Gastroesophageal sphincter (tissue), 4 donors: ENCODE measurements around the gene NKX2-1. TPM values are rescaled to one million over a fixed set of nuclear protein-coding genes. Genes with fewer than 3 reads are reported as not detected.

Experiments
- ATAC-seq: fragments of 150-250 bp; one replicate; pipeline ENCODE4 v1.9.1; 2016; ENCODE audit warnings: mild to moderate bottlenecking, moderate library complexity
- H3K27ac ChIP-seq, 4 donors: fragments of 200-600 bp; sonication (generic) in 3 of 4; 1 replicate in 3 of 4; 2 replicates in 1 of 4; pipeline ENCODE4 v1.5.1; 2016 to 2019
- H3K27me3 ChIP-seq: fragments of 200-600 bp; sonication (generic); one replicate; pipeline ENCODE4 v1.5.1; 2019
- H3K36me3 ChIP-seq, 2 donors: fragments of 200-600 bp; sonication (generic); one replicate each; pipeline ENCODE4 v1.5.1; 2019; ENCODE audit warnings: control low read depth in 1 of 2
- H3K4me1 ChIP-seq, 3 donors: fragments of 200-600 bp; sonication (generic); 1 replicate in 2 of 3; 2 replicates in 1 of 3; pipeline ENCODE4 v1.5.1; 2016 to 2019; ENCODE audit warnings: control low read depth in 2 of 3
- H3K4me3 ChIP-seq, 2 donors: fragments of 200-600 bp; sonication (generic); one replicate each; pipeline ENCODE4 v1.5.1; 2019; ENCODE audit warnings: mild to moderate bottlenecking in 1 of 2, moderate library complexity in 1 of 2
- H3K9me3 ChIP-seq, 3 donors: fragments of 200-600 bp; sonication (generic); one replicate each; pipeline ENCODE4 v1.5.1; 2017 to 2019; ENCODE audit warnings: control low read depth in 2 of 3
- EP300 ChIP-seq: sonication (generic); formaldehyde crosslinking; IDR thresholded peaks from one replicate; pipeline ENCODE4 v1.6.1; 2017; ENCODE audit warnings: antibody characterized with exemption, mild to moderate bottlenecking
- POLR2A ChIP-seq, 2 donors: fragments of 450-650 bp; IDR thresholded peaks; one replicate each; pipeline ENCODE4 v1.6.1; 2017; ENCODE audit warnings: antibody characterized with exemption in 2 of 2, mild to moderate bottlenecking in 2 of 2, moderate library complexity in 1 of 2
- POLR2AphosphoS5 ChIP-seq: sonication (generic); formaldehyde crosslinking; IDR thresholded peaks from one replicate; pipeline ENCODE4 v1.6.1; 2017; ENCODE audit warnings: antibody characterized with exemption
- WGBS, 2 donors: methylation state at CpG; one replicate each; pipeline ENCODE4 v1.1.5; 2018; ENCODE audit warnings: low coverage in 1 of 2; 5-methylcytosine and 5-hydroxymethylcytosine counted together
- total RNA-seq, 4 donors: library from RNA; depleted of rRNA; stranded (reverse); fragments of >200 nt; gene quantifications; one replicate each; pipeline ENCODE4 v1.1.0, GENCODE V29; 2016
- TF ChIP-seq, protein P1 (sequence below), 4 experiments: fragments of 200-600 bp in 2 of 4; fragments of 450-650 bp in 2 of 4; sonication (generic) in 1 of 4; IDR thresholded peaks; one replicate each; pipeline ENCODE4 v1.5.1; 2017 to 2019; ENCODE audit warnings: antibody characterized with exemption in 4 of 4, mild to moderate bottlenecking in 2 of 4, moderate library complexity in 2 of 4

NKX2-1 gene
- total RNA-seq, 4 donors from 2014 or later, result not detected

DNA sequence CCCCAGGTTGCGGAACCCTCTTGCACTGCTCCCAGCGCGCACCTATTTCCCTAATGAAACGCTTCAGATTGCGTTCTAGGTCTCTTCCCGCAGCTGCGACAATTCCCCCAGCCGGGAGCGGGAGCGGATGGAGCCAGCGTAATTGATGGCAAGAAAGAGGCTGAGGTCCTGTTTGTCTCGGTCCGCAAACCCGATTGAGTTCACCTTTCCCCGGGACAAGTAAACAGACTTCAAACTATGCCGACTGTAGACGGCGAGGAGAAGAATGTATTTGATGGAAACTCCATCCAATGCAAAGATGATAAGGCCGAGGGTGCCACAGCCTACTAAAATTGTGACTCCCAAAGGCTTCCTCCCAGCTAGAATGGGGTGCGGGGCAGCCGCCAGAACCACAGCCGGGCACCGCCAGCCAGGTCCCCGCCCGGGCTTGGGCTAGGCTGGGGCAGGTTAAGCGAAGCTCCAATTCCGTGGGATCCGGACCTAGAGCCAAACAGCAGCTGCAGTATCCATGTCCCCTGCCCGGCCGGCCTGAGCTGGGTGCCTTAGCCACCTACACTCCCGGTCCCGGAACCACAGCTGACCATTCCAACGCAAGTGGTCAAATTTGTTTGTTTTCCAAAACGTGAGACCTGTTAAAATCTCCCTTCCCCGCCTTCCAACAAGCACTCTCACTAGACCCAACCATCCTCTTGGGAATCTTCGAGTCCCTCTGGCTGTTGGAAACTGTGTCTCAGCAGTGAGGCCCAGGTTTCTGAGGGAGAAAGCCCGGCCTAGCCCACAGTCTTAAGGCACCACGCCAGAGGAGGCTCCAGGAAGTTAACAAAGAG is 5.5 kb downstream of the NKX2-1 start:
- Histone ChIP-seq H3K4me1 (peaks cover 0 to 25% (median 9%) of the 10 kb centered on the region in 3 donors), H3K36me3 (no peaks in the 10 kb centered on the region), H3K9me3 (no peaks in the 10 kb centered on the region), H3K27me3 (peaks cover 99% of the 10 kb centered on the region), H3K4me3 (no peak overlapping the region), H3K27ac (no peak overlapping the region)
- no peak for ATAC-seq
- TF ChIP-seq POLR2AphosphoS5 (no peak), EP300 (no peak), POLR2A (IDR thresholded peaks at IDR 0.05) (no peak)
- TF ChIP-seq, protein P1, sequence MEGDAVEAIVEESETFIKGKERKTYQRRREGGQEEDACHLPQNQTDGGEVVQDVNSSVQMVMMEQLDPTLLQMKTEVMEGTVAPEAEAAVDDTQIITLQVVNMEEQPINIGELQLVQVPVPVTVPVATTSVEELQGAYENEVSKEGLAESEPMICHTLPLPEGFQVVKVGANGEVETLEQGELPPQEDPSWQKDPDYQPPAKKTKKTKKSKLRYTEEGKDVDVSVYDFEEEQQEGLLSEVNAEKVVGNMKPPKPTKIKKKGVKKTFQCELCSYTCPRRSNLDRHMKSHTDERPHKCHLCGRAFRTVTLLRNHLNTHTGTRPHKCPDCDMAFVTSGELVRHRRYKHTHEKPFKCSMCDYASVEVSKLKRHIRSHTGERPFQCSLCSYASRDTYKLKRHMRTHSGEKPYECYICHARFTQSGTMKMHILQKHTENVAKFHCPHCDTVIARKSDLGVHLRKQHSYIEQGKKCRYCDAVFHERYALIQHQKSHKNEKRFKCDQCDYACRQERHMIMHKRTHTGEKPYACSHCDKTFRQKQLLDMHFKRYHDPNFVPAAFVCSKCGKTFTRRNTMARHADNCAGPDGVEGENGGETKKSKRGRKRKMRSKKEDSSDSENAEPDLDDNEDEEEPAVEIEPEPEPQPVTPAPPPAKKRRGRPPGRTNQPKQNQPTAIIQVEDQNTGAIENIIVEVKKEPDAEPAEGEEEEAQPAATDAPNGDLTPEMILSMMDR (IDR thresholded peaks at IDR 0.05), result no peak
- WGBS, 2 donors, result 0 to 2% methylated on average over 7 to 9 of the region's 38 CpGs

DNA sequence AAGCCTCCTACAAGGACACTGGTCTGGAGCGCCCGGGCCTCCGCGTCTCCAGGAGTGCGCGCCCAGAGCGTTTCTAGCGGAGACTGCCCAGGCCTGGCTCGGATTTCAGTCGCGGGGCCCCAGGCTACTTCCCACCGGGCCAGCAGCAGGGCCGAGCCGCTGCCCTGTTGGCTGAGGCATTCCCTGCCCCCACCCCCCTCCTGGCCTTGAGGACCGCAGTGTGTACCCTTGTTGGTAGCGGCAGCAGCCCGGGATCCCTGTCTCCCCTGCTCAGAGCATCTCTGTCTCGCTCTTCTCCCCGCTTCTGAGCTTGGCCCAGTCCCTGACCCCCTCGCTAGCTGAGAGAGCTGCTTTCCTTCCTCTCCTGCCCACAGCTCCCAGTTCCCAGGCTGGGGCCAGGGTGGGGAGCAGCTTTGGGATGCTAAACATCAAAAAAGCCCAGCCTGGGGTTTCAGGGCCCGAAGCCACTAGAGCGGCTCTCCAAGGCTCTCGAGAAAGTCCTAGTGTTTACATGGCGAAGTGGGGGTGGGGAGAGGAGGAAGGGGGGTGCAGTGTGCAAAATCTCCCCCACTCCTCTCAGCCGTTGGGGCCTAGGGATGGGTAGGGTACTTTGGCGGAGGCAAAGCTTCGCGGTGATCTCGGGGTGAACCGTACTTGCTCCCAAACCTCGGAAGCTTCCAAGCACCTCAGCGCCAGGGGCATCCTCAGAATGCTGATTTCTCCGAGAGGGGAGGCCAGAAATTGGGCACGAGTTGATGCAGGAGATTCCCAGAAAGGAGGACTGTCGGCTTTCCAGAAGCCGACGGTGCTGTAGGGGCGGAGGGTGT is 6.4 kb downstream of the NKX2-1 start:
- ATAC-seq, result no peak
- peaks cover 99% of the 10 kb centered on the region for H3K27me3 ChIP-seq
- no peak overlapping the region for H3K4me3 ChIP-seq
- WGBS, 2 donors, result 0% methylated on average over 3 of the region's 38 CpGs; no CpG with 5 or more reads in 1 of the 2 donors
- TF ChIP-seq POLR2AphosphoS5, result no peak
- TF ChIP-seq, protein P1 (IDR thresholded peaks at IDR 0.05), result no peak
- TF ChIP-seq EP300, result no peak
- no peak for TF ChIP-seq POLR2A (IDR thresholded peaks at IDR 0.05)
- no peaks in the 10 kb centered on the region for H3K9me3 ChIP-seq
- H3K27ac ChIP-seq, result no peak overlapping the region
- no peaks in the 10 kb centered on the region for H3K36me3 ChIP-seq
- peaks cover 0 to 18% (median under 1%) of the 10 kb centered on the region in 3 donors for H3K4me1 ChIP-seq

DNA sequence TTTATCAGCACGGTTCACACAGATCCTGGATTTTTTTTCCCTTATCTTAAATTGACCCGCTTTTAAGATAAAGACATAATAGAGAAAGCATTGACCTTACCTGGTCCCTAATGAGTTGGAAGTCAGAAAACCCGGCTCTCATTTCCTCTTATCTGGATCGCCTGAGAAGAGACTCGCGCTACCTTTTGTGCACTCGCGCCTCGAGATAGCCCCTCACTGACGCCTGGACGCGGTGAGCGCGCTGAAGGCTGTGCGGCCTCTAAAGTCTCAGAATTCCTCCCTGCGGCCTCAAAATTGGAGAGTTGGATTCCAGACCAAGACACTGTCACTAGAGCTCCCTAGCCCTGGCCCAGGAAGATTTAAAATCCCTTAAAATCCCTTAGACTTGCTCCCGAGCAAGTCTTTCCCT is 7.0 kb downstream of the NKX2-1 start:
- Histone ChIP-seq H3K36me3 (no peaks in the 10 kb centered on the region), H3K4me1 (peaks cover 0 to 18% (median 0%) of the 10 kb centered on the region in 3 donors), H3K9me3 (no peaks in the 10 kb centered on the region), H3K27ac (no peak overlapping the region), H3K4me3 (no peak overlapping the region), H3K27me3 (peaks cover 99% of the 10 kb centered on the region)
- WGBS, 2 donors, result 0 to 3% methylated on average over 4 to 7 of the region's 17 CpGs
- no peak for TF ChIP-seq POLR2A (IDR thresholded peaks at IDR 0.05)
- TF ChIP-seq, protein P1 (IDR thresholded peaks at IDR 0.05), result no peak
- no peak for TF ChIP-seq POLR2AphosphoS5
- no peak for TF ChIP-seq EP300
- ATAC-seq, result no peak

DNA sequence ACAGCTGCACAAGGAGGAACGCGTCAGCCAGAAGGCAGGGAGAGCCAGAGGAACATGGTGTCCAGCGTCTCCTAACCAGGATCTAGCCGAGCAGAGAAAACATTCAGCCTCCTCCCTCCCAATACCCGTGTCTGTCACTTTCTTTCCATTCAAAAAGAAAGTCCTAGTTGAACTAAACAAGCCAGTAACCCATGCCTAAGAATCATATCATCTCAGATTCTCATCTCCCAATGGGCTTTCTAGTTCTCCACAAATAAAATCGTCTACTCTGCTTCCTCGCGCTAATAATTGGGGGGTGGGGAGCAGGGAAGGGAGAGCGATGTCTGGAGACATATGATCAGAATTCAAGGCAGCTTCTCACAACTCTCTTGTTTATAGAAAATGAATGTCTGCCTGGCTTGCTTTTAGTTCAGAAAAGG is 7.4 kb downstream of the NKX2-1 start:
- TF ChIP-seq POLR2A (IDR thresholded peaks at IDR 0.05) (no peak), EP300 (no peak), POLR2AphosphoS5 (no peak)
- TF ChIP-seq, protein P1 (IDR thresholded peaks at IDR 0.05), result no peak
- Histone ChIP-seq H3K4me3 (no peak overlapping the region), H3K27ac (no peak overlapping the region), H3K27me3 (peaks cover 99% of the 10 kb centered on the region), H3K4me1 (peaks cover 0 to 18% (median 0%) of the 10 kb centered on the region in 3 donors), H3K9me3 (no peaks in the 10 kb centered on the region), H3K36me3 (no peaks in the 10 kb centered on the region)
- no peak for ATAC-seq
- 0 to 6% methylated on average over 5 to 9 of the region's 9 CpGs for WGBS, 2 donors
